OCI-LY1 (cell line): ENCODE data around the gene OSBPL3.

Experiments used
- CTCF ChIP-seq: fragments of 200-600 bp; sonication (generic), shearing (Covaris generic); IDR thresholded peaks from 2 replicates; pipeline ENCODE4 v1.5.1; 2017; ENCODE audit warnings: mild to moderate bottlenecking, antibody characterized with exemption, low read length, moderate library complexity, mixed read lengths
- EZH2 ChIP-seq: fragments of 200-600 bp; sonication (generic), shearing (Covaris generic); IDR thresholded peaks from 2 replicates; pipeline ENCODE4 v1.8.0; 2017; ENCODE audit warnings: borderline replicate concordance, mixed run types, mild to moderate bottlenecking, antibody characterized with exemption, low read length, moderate library complexity, mixed read lengths

- TF ChIP-seq CTCF (no peak), EZH2 (no peak)
These were observed 43.7 kb downstream of the OSBPL3 start for GRCh38 chr7:24936121-24936824.
